Activated CD4-positive, alpha-beta T cell treated with anti-CD3 and anti-CD28 coated beads for 4 hours (primary cell): ENCODE measurements around the gene WWOX.

Experiments used
- DNase-seq, 2 donors: peaks; one replicate each; pipeline ENCODE4 v3.0.0-alpha.2; 2020

Gene WWOX

DNA sequence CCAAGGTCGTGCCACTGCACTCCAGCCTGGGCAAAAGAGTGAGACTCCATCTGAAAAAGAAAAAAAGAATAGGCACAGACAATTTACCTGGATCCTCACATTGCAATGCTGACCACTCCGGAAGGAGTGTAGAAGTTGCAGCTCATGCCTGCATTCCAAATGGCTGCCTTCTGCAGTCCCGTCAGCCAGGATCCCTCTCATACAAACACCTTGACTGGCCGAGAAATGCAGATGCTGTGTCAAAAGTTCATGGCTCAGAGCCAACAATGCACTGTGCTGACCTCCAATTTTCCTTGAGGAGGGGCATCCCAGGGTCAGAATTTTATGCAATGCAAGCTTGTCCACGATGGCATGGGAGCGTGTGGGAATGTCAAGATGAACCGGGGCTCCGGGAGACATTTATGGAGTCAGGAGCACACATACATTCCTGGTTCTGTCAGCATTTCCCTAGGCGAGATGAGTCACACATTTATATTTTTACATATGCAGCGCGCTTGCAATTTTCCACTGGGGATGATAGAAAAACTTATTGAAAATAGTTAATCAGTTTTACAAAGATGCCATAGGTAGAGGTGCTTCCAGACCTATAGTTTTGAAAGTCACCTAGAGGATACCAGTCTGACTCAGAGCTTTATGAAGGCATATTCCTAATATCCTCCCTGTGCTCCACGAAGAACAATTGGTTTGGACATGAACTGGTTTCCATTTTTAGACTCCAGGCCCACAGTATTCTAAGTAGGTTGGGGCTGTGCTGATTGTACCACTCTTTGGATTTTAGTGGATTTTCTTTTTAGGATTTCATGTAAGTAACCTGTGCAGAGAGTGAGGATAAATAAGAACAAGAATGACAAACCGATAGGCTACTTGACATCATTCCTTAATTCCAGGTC, 886.5 kb downstream of the WWOX start:
- no peak for DNase-seq

DNA sequence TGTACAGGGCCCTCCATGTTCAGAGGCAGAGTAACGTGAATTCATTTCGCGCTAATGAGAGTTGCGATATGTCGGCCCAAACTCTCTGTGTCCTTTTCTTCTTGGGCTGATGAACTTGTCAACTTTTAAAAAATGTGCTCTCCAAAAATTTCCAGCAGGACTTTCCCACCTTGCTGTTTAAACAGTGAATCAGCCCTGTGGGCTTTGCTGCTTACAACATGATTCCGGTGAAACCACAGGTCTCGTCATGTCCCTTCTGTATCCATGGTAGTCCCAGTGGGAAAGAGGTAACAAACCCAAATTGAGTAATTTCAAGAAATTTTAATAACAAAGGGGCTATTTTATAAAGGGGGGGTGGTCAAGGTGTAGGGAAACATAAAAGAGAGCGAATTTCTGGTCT, 888.2 kb downstream of the WWOX start:
- DNase-seq, result no peak

DNA sequence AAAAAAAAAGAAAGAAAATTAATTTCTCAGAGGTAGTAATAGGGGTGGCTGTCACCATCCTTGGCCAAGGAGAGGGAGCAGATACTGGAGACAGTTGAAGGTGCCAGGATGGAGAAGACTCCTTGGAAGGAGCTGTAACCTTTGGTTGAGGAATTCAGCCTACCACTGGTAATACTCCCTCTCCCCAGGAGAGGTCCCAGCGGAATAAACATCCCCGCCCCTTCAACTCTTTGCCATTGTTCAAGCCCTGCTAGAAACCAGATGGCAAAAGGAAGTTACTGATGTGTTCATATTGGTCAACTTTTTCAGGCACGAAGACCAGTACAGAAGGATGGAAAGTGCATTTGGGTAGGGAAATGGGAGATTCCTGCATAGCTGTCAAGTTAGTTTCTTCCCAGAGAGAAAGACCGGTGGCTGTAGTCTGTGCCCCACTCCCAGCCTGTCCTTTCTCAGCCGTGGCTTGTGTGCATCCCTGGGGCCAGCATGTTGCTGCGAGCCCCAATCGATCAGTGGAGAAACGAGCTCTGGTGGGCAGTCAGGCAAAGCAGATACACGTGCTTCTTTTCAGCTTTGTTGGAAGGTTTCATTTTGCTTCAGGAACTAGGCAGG, 889.0 kb downstream of the WWOX start:
- DNase-seq, result no peak

DNA sequence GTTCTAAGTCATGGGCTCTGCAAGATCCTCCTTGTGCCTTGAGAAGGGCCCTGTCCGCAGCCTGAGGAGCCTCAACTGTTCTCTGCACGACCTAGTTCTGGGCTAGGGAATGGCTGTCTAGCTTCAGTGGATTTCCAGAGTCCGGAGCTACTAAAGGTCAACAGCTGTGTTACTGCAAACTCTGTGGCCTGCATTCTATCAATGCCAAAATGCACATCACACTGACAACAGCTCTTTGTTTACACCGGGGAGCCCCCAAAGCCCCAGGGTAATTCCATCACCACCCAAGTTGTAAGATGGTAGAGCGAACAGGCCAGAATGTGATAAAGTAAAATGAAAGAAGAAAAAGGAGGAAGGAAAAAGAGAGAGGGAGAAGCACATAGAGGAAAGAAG, 890.9 kb downstream of the WWOX start:
- DNase-seq, result no peak

DNA sequence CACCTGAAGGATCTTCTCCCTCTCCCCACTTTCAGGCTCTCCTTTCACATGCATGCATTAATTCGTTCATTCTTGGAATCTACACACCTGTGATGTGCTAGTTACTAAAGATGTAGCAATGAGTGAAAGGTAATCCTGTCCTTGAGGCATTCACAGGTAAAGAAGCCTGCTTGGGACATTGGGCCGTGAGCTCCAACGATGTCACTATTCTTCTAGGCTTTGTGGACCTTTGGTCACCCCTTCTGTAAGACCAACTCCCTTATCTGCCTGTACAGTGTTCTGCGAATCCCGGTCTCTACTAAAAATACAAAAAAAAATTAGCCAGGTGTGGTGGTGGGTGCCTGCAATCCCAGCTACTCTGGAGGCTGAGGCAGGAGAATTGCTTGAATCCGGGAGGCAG, 892.5 kb downstream of the WWOX start:
- no peak for DNase-seq

DNA sequence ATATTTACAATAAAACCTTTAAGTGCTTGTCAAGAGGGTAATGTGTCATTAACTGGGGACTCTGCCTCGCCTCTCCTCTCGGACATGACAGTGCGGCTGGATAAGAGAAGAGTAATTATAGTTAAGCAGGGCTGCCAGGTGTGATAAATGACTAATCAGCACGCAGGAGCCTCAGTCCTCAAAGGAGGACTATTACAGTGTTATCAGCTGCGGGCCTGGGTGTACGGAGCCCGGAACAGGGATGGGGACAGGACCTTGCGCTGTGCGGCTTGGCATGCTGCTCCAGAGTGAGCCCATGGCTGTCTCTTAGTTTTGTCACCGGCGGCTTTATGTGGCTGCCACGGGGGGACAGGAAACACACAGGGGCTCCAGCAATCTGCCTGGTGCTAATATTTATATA, 893.9 kb downstream of the WWOX start:
- DNase-seq, result no peak

DNA sequence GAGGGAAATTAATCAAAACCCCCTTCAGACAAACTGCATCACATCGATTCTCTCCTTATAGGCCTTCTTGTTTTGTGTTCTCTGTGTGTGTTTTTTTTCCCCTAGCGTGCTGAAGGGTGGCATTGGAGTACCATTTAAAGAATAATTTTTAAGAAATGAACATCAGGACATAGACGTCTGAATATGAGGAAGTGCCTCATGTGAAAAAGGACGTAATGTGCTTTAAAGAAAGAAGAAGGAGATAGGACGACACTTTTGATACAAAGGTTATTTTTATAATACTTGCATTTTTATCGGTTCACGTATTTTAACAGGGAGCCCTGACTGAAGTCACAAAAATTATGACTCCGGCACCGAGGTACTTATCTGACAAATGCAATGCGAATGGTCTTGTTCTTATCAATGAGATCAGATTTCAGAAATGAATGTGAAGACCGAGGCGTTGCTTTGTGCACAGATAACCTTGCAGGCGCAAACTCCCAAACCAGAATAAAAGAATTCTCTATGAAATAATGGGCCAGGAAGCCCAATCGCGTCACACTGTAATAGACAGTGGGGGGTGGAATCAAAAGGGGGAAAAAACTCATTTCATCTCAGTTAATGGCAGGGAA, 894.8 kb downstream of the WWOX start:
- no peak for DNase-seq

DNA sequence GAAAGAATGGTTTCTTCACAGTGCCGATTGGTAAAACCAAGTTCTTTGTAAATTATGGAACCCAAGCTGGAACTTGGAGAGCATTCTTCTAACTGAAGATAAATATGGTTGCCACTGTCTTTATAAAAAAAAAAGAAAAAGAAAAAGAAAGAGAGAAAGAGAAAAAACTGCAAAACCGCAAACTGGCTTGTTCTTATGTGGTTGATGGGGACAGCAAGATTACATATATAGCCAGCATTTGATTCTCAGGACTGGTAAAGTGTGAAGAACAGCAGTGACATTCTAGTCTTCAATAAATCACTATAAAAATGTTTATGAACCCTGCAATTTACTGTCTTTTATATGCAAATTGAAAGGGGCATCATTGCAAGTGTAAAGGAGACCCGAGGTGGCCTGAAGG, 896.0 kb downstream of the WWOX start:
- DNase-seq, result no peak

DNA sequence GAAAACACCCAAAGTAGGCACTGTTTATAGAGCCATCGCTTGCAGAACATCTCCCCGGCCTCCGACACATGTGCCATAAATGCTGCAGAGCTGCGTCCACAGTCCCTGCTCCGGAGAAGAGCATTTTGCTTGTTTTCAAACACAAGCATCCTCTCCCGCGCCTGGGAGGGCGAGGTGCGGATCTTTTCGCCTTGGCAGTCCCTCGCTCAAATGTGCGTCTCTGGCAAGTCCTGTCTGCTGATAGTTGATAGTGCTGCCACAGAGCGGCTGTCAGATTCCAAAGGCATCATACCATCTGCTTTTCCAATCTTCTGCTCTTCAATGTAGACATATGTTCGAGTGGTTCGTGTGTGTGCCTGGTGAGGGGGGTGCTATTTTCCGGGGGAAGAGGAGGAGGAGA, 897.3 kb downstream of the WWOX start:
- DNase-seq, result no peak

DNA sequence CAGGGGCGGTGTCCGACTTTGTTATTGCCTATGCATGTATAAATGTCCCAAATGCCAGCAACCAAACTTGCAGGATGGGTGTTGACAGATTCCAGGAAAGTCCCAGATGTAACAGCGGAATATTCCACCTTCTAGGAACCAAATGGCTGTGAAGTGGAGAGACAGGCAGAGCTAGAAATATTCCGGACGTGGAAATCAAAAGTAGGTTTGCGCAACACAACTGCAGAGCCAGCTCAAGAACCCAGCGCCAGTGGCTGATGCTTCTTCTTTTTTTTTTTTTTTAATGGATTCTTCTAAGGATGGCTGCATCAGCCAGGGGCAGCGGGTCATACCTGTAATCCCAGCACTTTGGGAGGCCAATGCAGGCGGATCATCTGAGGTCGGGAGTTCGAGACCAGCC, 899.4 kb downstream of the WWOX start:
- DNase-seq, result no peak

DNA sequence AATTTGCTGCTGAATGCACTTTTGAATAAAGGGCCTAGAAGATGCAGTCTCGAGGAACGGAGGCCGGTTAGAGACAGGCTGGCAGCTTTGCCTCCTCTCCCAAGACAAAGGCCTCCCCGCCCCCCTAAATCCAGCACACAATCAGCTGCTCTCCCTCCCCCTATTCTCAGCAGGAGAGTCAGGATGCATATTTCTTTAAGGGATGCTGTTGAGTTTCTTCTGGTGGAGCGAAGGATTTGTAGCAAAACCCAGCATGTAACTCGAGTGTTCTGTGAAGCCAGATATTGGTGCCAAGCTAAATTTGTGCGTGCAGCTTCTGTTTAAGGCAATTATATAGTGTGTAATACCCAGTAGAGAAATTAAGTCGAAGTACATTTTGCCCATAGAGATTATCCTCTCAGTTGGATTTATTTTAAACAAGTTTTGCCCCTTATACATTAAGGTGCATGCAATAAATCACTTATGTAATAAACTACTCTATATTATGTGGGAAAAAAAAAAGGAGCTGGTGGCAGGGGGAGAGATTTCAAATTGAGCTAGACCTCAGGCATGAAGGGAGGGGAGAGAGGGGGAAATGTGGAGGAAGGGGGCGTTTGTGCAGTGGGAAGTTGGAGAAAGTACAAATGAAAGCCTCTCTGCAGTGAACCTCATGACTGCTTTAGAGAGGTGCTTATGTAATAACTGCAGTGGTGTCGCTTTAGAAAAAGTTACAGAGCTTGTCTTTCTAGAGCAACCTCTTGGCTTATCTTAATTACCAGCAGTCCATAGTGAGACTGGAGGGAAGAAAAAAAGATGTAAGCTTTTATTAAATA, 901.9 kb downstream of the WWOX start:
- DNase-seq, result no peak

DNA sequence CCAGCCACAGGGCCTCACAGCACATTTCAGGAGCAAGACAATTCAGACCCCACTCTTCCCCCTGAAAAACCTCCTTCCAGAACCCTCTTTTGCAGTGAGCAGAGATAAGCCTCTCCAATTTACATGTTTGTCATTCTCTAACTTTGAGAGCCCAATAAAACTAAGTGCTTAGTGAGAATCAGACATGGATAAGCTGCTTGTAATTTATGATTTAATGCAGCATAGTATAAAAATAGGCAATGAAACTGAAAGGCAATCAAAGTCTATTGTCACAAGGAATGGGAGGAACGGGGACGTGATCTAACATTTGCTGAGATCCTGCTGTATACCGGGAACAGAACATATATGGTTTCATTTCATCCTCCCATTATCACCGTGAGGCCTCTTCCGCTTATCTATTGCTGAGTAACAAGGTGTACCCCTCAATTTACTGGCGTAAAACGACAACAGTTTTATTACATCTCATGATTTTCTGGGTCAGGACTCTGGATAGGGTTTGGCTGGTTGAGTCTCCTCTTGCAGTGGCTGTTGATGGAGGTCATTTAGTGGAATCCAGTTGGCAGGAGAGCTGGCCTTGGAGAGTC, 903.7 kb downstream of the WWOX start:
- no peak for DNase-seq

DNA sequence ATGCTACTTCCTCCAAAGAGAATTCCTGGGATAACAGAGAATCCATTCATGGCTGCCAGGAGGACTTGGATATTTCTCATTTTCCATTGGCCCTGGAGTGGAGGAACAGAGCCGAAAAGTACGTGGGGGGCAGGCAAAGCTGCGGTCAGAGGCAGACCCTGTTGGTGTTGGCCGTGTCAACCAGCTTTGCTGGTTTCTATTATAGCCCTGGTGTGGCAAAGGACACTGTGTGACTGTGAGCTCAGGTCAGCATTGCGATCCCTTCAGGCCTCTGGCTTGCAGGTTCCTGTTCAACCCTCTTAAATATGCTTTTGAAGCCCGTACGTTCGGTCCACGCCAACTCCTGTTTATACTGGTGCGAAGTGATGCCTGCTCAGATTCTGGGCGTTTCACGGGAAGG, 904.9 kb downstream of the WWOX start:
- DNase-seq, result no peak

DNA sequence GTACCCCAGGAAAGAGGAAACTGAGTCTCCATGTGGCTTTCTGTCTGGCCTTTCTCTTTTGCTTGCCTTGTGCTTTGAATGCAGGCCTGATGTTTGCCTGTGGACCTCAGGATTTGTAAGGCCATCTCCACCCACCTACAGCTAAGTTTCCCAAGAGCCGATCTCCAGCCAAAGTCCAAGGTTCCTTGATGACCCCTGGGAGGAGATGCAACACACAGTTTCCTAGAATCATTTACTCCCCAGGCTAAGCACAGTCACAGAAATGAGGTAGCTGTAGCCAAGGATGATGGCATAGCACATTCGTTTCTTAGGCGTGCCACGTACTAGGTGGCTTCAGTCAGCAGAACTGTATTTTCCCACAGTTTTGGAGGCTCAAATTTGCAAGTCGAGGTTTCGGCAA, 905.6 kb downstream of the WWOX start:
- DNase-seq, result no peak

DNA sequence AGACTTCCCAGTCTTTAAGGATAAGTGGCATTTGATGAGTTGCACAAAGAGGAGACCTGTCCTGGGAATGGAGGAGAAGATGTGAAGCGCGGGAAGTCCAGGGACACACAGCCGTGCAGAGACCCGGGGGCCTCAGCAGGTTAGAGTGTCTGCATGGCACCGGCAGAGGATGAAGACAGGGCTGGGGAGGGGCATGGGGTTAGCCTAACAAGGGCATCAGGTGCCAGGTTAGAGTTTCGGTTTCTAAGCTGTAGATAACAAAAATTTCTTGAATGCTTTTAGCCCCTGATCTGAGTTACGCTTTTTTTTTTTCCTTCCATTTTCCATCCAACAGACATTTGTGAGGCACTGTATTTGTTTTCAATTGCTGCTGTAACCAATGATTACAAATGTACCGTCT, 906.8 kb downstream of the WWOX start:
- DNase-seq, result no peak

DNA sequence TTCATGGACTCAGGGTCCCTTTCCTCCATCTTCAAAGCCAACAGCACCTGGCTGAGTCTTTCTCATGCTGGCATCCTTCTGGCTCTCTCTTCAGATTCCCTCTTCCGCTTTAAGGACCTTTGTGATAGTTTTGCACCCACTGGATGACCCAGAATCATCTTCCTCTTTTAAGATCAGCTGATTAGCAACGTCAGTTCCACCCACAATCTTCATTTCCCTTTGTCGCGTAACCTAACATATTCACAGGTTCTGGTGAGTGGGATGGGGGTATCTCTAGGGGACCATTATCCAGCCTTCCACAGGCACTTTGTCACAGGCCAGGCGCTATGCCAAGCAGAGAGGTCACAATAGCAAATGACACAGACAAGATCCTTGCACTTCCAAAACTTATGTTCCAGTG, 907.3 kb downstream of the WWOX start:
- no peak for DNase-seq

DNA sequence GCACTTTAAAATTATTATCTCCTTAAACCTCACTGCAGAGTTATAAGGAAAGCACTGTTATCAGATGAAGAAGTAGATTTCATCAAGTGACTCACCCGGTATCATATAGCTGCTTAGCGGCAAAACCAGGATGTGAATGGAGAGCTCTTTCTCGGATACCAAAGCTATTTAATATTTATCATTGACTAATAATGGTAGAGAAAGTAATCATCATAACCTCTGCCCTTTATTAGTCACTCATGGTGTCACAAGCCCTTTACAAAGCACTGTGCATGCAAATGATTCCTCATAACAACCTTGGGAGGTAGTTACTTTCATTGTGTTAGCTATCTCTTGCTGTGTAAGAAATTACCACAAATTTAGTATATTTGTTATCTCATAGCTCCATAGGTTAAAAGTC, 908.2 kb downstream of the WWOX start:
- no peak for DNase-seq

DNA sequence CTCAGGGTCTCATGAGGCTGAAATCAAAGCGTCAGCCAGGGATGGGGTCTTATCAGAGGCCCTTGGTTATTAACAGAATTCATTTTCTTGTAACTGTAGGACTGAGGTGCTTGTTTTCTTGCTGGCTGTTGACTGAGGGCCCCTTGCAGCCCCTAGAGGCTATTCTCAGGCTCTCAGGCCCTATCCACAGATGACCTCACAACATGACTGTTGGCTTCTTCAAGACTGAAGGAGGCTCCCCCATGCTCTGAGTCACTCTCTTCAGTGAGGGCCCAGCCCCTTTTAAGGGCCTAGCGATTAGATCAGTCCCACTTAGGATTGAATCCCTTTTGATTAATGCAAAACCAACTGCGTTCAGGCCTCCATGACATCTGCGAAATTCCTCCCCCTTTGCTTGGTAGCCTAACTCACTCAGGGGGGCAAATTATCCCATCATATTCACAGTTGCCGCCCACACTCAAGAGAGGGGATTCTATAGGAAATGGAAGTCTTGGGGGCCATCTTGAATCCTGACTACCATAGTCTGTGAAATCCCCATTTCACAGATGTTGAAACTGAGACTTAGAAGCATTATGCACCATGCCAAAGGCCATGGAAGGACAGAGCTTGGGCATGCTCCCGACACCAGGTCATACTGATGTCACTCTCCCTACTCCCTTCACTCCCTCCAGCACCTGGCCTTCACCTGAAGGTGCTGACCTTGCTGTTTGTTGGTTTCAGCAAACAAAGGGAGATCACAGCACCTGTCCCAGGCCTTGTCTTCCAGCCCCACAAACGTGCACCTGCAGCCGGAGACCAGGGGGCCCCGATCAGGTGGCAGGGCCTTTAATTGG, 908.8 kb downstream of the WWOX start:
- DNase-seq, result no peak

DNA sequence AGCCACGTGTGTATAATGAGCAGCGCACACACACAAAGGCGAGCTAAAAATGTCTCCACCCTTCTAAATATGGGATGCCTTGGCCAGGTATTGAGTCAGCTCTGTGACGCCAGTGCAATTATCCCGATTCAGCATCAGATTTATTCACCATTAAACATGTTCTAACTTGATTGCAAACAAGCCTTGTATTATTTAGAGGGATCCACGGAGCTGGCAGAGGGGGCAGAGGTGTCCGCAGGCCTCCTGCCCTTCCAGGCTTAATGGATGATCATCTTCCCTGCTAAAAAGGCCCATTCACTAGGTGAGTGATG, 909.4 kb downstream of the WWOX start:
- DNase-seq, result no peak

DNA sequence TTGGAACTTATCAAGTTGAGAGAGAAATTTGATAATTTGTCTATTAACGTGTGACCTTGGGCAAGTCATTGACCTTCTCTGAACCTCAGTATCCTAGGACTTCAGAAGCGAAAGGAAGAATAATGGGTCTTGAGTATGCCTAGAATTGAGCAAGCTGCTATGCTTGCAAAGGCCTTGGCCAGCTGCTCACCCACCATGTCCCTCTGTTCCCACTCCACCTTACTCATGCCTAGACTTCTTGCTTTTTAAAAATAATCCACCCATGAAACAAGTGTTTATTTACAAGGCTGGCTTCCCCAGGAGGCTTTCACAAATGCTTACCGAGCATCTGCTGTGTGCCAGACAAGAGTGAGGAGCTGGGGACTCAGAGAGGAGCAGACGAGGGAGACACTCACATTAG, 910.4 kb downstream of the WWOX start:
- DNase-seq, result no peak

DNA sequence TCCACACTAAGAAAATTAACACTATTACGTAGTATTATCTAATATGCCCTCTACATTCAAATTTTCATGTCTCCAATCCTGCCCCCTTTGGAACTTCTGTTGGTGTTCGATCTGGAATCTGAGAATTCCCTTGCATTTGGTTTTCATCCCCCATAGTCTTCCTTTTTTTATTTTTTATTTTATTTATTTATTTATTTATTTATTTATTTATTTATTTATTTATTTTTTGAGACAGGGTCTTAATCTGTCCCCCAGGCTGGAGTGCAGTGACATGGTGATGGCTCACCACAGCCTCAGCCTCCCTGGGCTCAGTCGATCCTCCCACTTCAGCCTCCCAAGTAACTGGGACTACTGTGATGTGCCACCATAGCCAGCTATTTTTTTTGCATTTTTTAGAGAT, 911.8 kb downstream of the WWOX start:
- DNase-seq, result no peak

DNA sequence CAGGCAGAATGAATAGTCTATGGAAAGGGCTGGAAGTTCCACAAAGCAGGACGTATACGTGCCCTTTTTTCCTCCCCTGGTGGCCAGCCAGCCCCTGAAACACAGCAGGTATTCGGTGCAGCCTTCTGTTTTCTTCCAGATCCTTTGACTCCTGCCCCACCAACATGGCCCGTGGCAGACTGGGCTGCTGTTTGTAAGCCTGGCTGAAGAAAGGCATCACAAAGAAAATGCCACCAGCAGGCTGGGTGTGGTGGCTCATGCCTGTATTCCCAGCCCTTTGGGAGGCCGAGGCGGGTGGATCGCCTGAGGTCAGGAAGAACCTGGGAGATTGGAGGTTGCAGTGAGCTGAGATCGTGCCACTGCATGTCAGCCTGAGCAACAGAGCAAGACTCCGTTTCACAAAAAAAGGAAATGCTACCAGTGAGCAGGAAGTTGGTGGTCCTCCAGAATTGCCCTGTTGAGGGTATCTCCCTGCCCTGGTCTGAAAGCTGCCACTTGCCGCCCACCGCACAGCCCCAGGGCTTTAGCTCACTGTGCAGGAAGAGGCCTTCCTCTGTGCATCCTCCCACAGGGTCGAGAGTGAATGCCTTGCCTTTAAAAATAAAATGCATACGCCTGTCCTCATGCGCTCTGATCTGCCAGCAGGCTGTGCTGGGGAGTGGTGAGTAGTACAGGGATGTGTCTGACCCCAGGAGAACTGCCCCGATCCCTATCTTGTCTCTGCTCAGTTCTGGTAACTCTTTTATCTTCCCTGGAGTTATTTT, 913.4 kb downstream of the WWOX start:
- no peak for DNase-seq
